ENCODE data around the gene CLDN16. TPM values are rescaled to one million over a fixed set of nuclear protein-coding genes. Genes with fewer than 3 reads are reported as not detected.

CLDN16 gene
- total RNA-seq, 1 experiment from 2014 or later: not detected

DNA sequence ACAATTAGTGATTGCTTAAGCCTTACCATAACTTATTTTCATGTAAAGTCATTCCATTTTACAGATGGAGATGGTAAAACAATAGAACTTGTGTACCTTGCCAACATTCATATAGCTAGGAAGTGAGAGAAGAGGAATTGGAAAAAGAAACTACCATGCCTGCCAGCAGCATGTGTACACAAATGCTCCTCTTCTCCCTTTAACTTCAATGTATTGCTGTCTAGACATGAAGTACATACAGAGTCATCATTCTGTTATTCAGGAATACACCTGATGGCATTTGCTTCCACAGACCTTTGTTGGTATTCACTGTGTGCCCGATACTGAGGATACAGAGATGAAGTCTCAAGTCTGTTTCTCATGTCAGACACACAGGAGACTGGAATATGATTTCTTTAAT, 68.8 kb downstream of the CLDN16 start:
- no peaks in the 10 kb centered on the region for H3K4me1 ChIP-seq (ENCODE audit: control insufficient read depth in 1 of 2, insufficient read depth in 2 of 2, low read length in 2 of 2)
- CTCF ChIA-PET: no interaction called here
- BruUV-seq (replicated peaks): no TSS peak
- TF ChIP-seq SP1 (IDR thresholded peaks at IDR 0.05; ENCODE audit: low read depth): no peak
- no peak for TF ChIP-seq YY1 (IDR thresholded peaks at IDR 0.05; ENCODE audit: extremely low read depth, insufficient replicate concordance, low read depth, low read length)
- TF ChIP-seq CEBPB (IDR thresholded peaks at IDR 0.05; ENCODE audit: low read depth): no peak
- TF ChIP-seq REST (IDR thresholded peaks at IDR 0.05; ENCODE audit: low read depth): no peak
- no peak for TF ChIP-seq EZH2 (IDR thresholded peaks at IDR 0.05)
- TF ChIP-seq TCF7L2 (IDR thresholded peaks at IDR 0.05; ENCODE audit: borderline replicate concordance, extremely low read depth, insufficient read depth, insufficient read length): no peak
- no peak for TF ChIP-seq EGR1 (IDR thresholded peaks at IDR 0.05; ENCODE audit: low read depth)
- no peak for TF ChIP-seq SIN3A (IDR thresholded peaks at IDR 0.05; ENCODE audit: low read depth)
- no peak for TF ChIP-seq ZNF274 (IDR thresholded peaks at IDR 0.05; ENCODE audit: low read depth, low read length)
- POLR2A ChIA-PET: no interaction called here
- ATAC-seq (no peak), DNase-seq (ENCODE audit: low read depth, low spot score) (no peak)
- no peak overlapping the region for H2AFZ ChIP-seq (ENCODE audit: low read depth, low read length, poor library complexity, severe bottlenecking)
- H3K4me2 ChIP-seq (ENCODE audit: low read length): no peak overlapping the region
- no peaks in the 10 kb centered on the region for H4K20me1 ChIP-seq (ENCODE audit: insufficient read depth)
- H3K9ac ChIP-seq (ENCODE audit: low read length): no peak overlapping the region
- H3K27me3 ChIP-seq (ENCODE audit: insufficient read depth, low read length): no peaks in the 10 kb centered on the region
- no peaks in the 10 kb centered on the region for H3K36me3 ChIP-seq (ENCODE audit: control insufficient read depth in 1 of 2, insufficient read depth in 2 of 2, low read length in 2 of 2)
- H3K79me2 ChIP-seq (ENCODE audit: insufficient read depth, low read length): no peaks in the 10 kb centered on the region
- H3K9me2 ChIP-seq (ENCODE audit: insufficient read depth): no peaks in the 10 kb centered on the region
- H3K9me3 ChIP-seq (ENCODE audit: control insufficient read depth in 1 of 2, insufficient read depth in 1 of 2, low read depth in 1 of 2, low read length in 2 of 2): no peaks in the 10 kb centered on the region
- no peak overlapping the region for H3K27ac ChIP-seq (ENCODE audit: low read depth, low read length)
- H3K4me3 ChIP-seq (replicated peaks in 1 of 2; ENCODE audit: low read depth in 1 of 2, low read length in 2 of 2): no peak overlapping the region
- RAD21 ChIA-PET (ENCODE audit: low non-redundant PET in 1 of 2, low total read pairs in 2 of 2, uncharacterized antibody in 2 of 2, unreplicated experiment in 2 of 2): no interaction called here
- intact Hi-C loops (cut with micrococcal nuclease): no loop called here

All from HCT116 (cell line).